Prostate gland (tissue), 2 donors: ENCODE data around the gene HDAC4. TPM values are rescaled to one million over a fixed set of nuclear protein-coding genes. Genes with fewer than 3 reads are reported as not detected.

Experiments
- DNase-seq: peaks from one replicate; pipeline ENCODE4 v3.0.0-alpha.2; 2019; ENCODE audit warnings: low spot score
- H3K27ac ChIP-seq, 2 donors: fragments of 200-600 bp; sonication (generic); 2 replicates each; pipeline ENCODE4 v1.5.1; 2017 to 2019
- H3K27me3 ChIP-seq: fragments of 200-600 bp; sonication (generic); replicated peaks from 2 replicates; pipeline ENCODE4 v1.5.1; 2019; ENCODE audit not compliant: insufficient read depth
- H3K36me3 ChIP-seq, 2 donors: fragments of 200-600 bp; sonication (generic); 1 replicate in 1 of 2; 2 replicates in 1 of 2; pipeline versions ENCODE4 v1.5.1 to v1.8.1; 2017 to 2019
- H3K4me1 ChIP-seq: fragments of 200-600 bp; sonication (generic); replicated peaks from 2 replicates; pipeline ENCODE4 v1.5.1; 2019
- H3K4me3 ChIP-seq, 2 donors: fragments of 200-600 bp; sonication (generic); 2 replicates each; pipeline ENCODE4 v1.5.1; 2017 to 2019
- H3K9me3 ChIP-seq: fragments of 200-600 bp; sonication (generic); 2 replicates; pipeline ENCODE4 v1.5.1; 2017
- POLR2A ChIP-seq: fragments of 450-650 bp; IDR thresholded peaks from one replicate; pipeline ENCODE4 v1.6.1; 2016; ENCODE audit warnings: antibody characterized with exemption, mild to moderate bottlenecking
- POLR2AphosphoS5 ChIP-seq: sonication (generic); formaldehyde crosslinking; IDR thresholded peaks from one replicate; pipeline ENCODE4 v1.6.1; 2017; ENCODE audit warnings: antibody characterized with exemption
- WGBS: methylation state at CpG from one replicate; pipeline ENCODE4 v1.1.5; 2018; 5-methylcytosine and 5-hydroxymethylcytosine counted together
- intact Hi-C: fragments of 100-400 bp; cut with DNase I; formaldehyde crosslinking; loops from one replicate; pipeline ENCODE4 v1.14.2; 2022
- total RNA-seq, 2 donors: library from RNA; depleted of rRNA; stranded (reverse); fragments of >200 nt; gene quantifications; one replicate each; pipeline ENCODE4 v1.1.0, GENCODE V29; 2016
- TF ChIP-seq, protein P1 (sequence below), 4 experiments: fragments of 200-600 bp in 2 of 4; fragments of 450-650 bp in 2 of 4; sonication (generic) in 2 of 4; IDR thresholded peaks; 1 replicate in 3 of 4; 2 replicates in 1 of 4; pipeline ENCODE4 v1.5.1; 2016 to 2019; ENCODE audit warnings: antibody characterized with exemption in 4 of 4, mild to moderate bottlenecking in 2 of 4, moderate library complexity in 2 of 4

The HDAC4 gene
- total RNA-seq, 2 donors from 2014 or later, result 41.8 to 44.2 TPM

DNA sequence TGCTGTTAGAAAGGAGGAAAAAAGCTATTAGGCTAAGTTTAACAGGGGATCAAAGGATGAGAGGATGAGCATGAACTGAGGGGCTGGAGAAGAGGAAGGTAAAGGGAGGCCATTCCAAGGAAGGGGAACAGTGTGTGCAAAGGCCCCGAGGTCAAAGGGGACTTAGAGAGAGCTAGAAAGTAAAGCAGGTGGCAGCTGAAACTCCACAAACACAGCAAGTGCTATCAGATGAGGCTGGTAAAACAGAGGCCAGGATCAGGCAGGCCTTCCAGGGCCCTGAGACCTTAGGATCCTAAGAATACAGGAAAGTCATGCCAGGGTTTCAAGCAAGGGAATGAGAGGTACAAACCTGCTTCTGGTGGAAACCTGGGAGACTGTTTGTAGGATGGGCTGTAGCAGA, 5.8 kb downstream of the HDAC4 start:
- Histone ChIP-seq H3K9me3 (no peaks in the 10 kb centered on the region), H3K4me1 (no peaks in the 10 kb centered on the region), H3K36me3 (no peaks in the 10 kb centered on the region), H3K27ac (no peak overlapping the region), H3K27me3 (no peaks in the 10 kb centered on the region), H3K4me3 (no peak overlapping the region)
- TF ChIP-seq POLR2AphosphoS5 (no peak), POLR2A (no peak)
- TF ChIP-seq, protein P1, sequence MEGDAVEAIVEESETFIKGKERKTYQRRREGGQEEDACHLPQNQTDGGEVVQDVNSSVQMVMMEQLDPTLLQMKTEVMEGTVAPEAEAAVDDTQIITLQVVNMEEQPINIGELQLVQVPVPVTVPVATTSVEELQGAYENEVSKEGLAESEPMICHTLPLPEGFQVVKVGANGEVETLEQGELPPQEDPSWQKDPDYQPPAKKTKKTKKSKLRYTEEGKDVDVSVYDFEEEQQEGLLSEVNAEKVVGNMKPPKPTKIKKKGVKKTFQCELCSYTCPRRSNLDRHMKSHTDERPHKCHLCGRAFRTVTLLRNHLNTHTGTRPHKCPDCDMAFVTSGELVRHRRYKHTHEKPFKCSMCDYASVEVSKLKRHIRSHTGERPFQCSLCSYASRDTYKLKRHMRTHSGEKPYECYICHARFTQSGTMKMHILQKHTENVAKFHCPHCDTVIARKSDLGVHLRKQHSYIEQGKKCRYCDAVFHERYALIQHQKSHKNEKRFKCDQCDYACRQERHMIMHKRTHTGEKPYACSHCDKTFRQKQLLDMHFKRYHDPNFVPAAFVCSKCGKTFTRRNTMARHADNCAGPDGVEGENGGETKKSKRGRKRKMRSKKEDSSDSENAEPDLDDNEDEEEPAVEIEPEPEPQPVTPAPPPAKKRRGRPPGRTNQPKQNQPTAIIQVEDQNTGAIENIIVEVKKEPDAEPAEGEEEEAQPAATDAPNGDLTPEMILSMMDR (IDR thresholded peaks at IDR 0.05), result no peak
- WGBS, result 80% methylated on average over 1 of the region's 1 CpG
- DNase-seq, result no peak
- intact Hi-C loops, result loop anchor here (5.0 kb wide), 3 partner anchors 38 to 253 kb away; no protein-coding TSS in a partner anchor

DNA sequence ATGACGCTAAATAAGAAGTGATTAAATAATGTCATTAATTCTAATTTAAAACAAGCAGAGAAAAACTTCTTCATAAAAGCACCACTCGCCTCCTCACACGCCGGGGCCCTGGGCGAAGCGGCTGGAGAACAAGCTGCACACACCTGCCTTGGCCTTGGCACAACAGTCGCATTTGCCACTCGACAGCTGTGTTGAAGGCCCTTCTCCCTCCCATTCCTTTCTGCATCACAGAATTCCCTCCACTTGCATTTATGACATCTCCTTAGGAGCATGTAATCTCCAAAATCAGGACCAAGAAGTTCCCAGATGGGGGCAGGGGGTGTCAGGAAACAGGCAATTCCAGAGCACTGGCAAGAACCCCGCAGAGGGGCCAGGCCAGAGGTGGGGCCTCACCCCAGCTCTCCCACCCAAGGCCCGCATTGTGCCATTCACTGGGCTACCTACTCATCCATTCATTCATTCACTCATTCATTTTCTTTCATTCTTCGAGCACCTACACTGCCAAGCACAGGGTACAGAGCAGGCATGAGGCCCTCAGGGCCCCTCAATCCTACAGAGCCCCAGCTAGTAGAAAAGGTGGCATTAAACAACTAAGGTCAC, 6.4 kb downstream of the HDAC4 start:
- no peaks in the 10 kb centered on the region for H3K27me3 ChIP-seq
- no peak overlapping the region for H3K4me3 ChIP-seq
- no peaks in the 10 kb centered on the region for H3K36me3 ChIP-seq
- WGBS, result 57% methylated on average over 11 of the region's 11 CpGs
- no peaks in the 10 kb centered on the region for H3K9me3 ChIP-seq
- no peak overlapping the region for H3K27ac ChIP-seq
- TF ChIP-seq, protein P1 (IDR thresholded peaks at IDR 0.05), result no peak
- TF ChIP-seq POLR2A (no peak), POLR2AphosphoS5 (no peak)
- DNase-seq, result no peak
- intact Hi-C loops, result no loop called here
- H3K4me1 ChIP-seq, result no peaks in the 10 kb centered on the region

DNA sequence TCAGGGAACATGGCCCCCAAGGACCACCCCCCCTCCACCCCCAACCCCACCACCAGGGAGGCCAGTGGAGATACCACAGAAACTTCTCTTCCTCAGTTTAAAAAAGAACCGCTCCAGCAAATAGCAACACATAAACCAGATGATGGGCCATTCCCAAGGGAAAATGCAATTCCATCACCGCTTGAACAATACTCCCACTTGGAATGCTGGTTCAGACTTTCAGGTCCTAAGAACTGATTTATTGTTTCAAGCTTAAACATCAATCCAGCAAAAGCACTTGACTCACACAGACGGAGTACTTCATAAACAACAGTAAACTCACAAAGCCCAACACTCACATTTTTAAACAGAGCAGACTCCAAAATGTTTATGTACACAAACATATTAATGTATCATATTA, 6.9 kb downstream of the HDAC4 start:
- H3K4me3 ChIP-seq, result no peak overlapping the region
- DNase-seq, result no peak
- no peak for TF ChIP-seq POLR2A
- TF ChIP-seq, protein P1 (IDR thresholded peaks at IDR 0.05), result no peak
- TF ChIP-seq POLR2AphosphoS5, result no peak
- H3K27me3 ChIP-seq, result no peaks in the 10 kb centered on the region
- H3K27ac ChIP-seq, result no peak overlapping the region
- intact Hi-C loops, result no loop called here
- WGBS, result 58% methylated on average over 3 of the region's 3 CpGs
- no peaks in the 10 kb centered on the region for H3K4me1 ChIP-seq
- H3K9me3 ChIP-seq, result no peaks in the 10 kb centered on the region
- no peaks in the 10 kb centered on the region for H3K36me3 ChIP-seq

DNA sequence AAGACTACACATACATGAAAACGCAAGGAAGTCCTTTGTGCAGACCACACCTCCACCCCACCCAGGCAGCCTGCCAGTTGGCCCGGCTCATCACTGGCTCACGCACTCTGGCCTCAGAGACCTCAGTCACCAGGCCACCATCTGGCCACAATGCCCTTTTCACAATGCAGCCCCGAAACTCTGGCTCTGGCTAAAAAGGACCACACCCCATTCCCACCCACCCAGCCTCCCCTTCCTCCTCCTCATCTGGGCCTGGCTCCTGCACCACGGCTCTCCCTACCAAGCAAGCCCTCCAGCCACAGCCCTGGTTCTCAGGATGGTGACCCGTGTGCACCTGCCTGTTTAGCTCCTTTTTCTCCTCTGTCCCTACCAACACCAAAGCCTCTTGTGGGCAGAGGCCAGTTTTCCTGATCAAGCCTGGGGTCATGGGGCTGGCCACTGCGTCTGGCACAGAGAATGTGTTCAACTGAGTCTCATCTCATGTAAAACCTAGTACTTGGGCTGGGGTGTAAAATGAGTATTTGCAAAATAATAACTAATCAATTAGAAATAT, 7.4 kb downstream of the HDAC4 start:
- intact Hi-C loops, result no loop called here
- no peak for DNase-seq
- 70% methylated on average over 7 of the region's 7 CpGs for WGBS
- H3K9me3 ChIP-seq, result no peaks in the 10 kb centered on the region
- TF ChIP-seq POLR2AphosphoS5, result no peak
- TF ChIP-seq, protein P1 (IDR thresholded peaks at IDR 0.05), result no peak
- TF ChIP-seq POLR2A, result no peak
- H3K36me3 ChIP-seq, result no peaks in the 10 kb centered on the region
- H3K27ac ChIP-seq, result no peak overlapping the region
- no peaks in the 10 kb centered on the region for H3K27me3 ChIP-seq
- no peak overlapping the region for H3K4me3 ChIP-seq
- H3K4me1 ChIP-seq, result no peaks in the 10 kb centered on the region
